ENCODE data around the gene MRTFB.

The MRTFB gene

GRCh38 chr16:14071576-14072271, 605 bp downstream of the MRTFB start:
- Histone ChIP-seq H3K4me3 (ENCODE audit: low read depth, low read length) (peak overlapping the region; percentile 84), H3K27me3 (replicated peaks) (no peaks in the 10 kb centered on the region), H3K36me3 (replicated peaks) (no peaks in the 10 kb centered on the region), H3K27ac (peak overlapping the region; percentile 57)
- TF ChIP-seq CTCF (IDR thresholded peaks at IDR 0.05; ENCODE audit: low read depth, low read length, missing control alignments) = no peak
- no peak for DNase-seq
- in situ Hi-C loops (cut with HindIII; ENCODE audit: low pct_ligation_motif_present, low sequenced_read_pairs) = no loop called here

GRCh38 chr16:14072360-14072759, 1.2 kb downstream of the MRTFB start:
- no peak for DNase-seq
- H3K27me3 ChIP-seq (replicated peaks) = no peaks in the 10 kb centered on the region
- H3K4me3 ChIP-seq (ENCODE audit: low read depth, low read length) = no peak overlapping the region
- TF ChIP-seq CTCF (IDR thresholded peaks at IDR 0.05; ENCODE audit: low read depth, low read length, missing control alignments) = no peak
- no peaks in the 10 kb centered on the region for H3K36me3 ChIP-seq (replicated peaks)
- H3K27ac ChIP-seq = no peak overlapping the region
- in situ Hi-C loops (cut with HindIII; ENCODE audit: low pct_ligation_motif_present, low sequenced_read_pairs) = no loop called here

- no peak overlapping the region for H3K27ac ChIP-seq
- H3K27me3 ChIP-seq (replicated peaks) = no peaks in the 10 kb centered on the region
- TF ChIP-seq CTCF (IDR thresholded peaks at IDR 0.05; ENCODE audit: low read depth, low read length, missing control alignments) = no peak
- H3K36me3 ChIP-seq (replicated peaks) = no peaks in the 10 kb centered on the region
- H3K4me3 ChIP-seq (ENCODE audit: low read depth, low read length) = no peak overlapping the region
- in situ Hi-C loops (cut with HindIII; ENCODE audit: low pct_ligation_motif_present, low sequenced_read_pairs) = no loop called here
- DNase-seq = no peak
Measured at GRCh38 chr16:14074544-14074943, 3.4 kb downstream of the MRTFB start.

GRCh38 chr16:14077918-14078317, 6.8 kb downstream of the MRTFB start:
- no peaks in the 10 kb centered on the region for H3K27me3 ChIP-seq (replicated peaks)
- H3K4me3 ChIP-seq (ENCODE audit: low read depth, low read length) = no peak overlapping the region
- DNase-seq = no peak
- no peak for TF ChIP-seq CTCF (IDR thresholded peaks at IDR 0.05; ENCODE audit: low read depth, low read length, missing control alignments)
- no peak overlapping the region for H3K27ac ChIP-seq
- in situ Hi-C loops (cut with HindIII; ENCODE audit: low pct_ligation_motif_present, low sequenced_read_pairs) = no loop called here
- H3K36me3 ChIP-seq (replicated peaks) = no peaks in the 10 kb centered on the region

GRCh38 chr16:14086477-14086876, 15.4 kb downstream of the MRTFB start:
- TF ChIP-seq CTCF (IDR thresholded peaks at IDR 0.05; ENCODE audit: low read depth, low read length, missing control alignments) = no peak
- Histone ChIP-seq H3K27ac (no peak overlapping the region), H3K36me3 (replicated peaks) (no peaks in the 10 kb centered on the region), H3K27me3 (replicated peaks) (no peaks in the 10 kb centered on the region), H3K4me3 (ENCODE audit: low read depth, low read length) (no peak overlapping the region)
- DNase-seq = no peak
- in situ Hi-C loops (cut with HindIII; ENCODE audit: low pct_ligation_motif_present, low sequenced_read_pairs) = no loop called here

GRCh38 chr16:14087181-14087580, 16.1 kb downstream of the MRTFB start:
- Histone ChIP-seq H3K27ac (no peak overlapping the region), H3K36me3 (replicated peaks) (no peaks in the 10 kb centered on the region), H3K27me3 (replicated peaks) (no peaks in the 10 kb centered on the region), H3K4me3 (ENCODE audit: low read depth, low read length) (no peak overlapping the region)
- TF ChIP-seq CTCF (IDR thresholded peaks at IDR 0.05; ENCODE audit: low read depth, low read length, missing control alignments) = no peak
- no peak for DNase-seq
- in situ Hi-C loops (cut with HindIII; ENCODE audit: low pct_ligation_motif_present, low sequenced_read_pairs) = no loop called here
